Activated T-cell treated with anti-CD3 and anti-CD28 coated beads for 24 hours (primary cell): ENCODE measurements around the gene FAM241A.
"Not testable (repeated sequence)": the region's sequence is repeated elsewhere in the genome, so short reads cannot be mapped to it uniquely, and the experiment has no call there.

ENCODE experiments used
- DNase-seq: peaks from one replicate; pipeline ENCODE4 v3.0.0-alpha.2; 2020; ENCODE audit warnings: low read depth

FAM241A gene

GRCh38 chr4:112145326-112145789 is at the start of gene FAM241A:
TSS of gene FAM241A (plus strand) at chr4:112145454. CDS start at chr4:112145581, 127 bp downstream.
- peak; percentile 88 for DNase-seq

- no peak for DNase-seq
Observed at GRCh38 chr4:112098841-112099530, 46.3 kb upstream of the FAM241A start.

GRCh38 chr4:112099701-112100297 is 45.5 kb upstream of the FAM241A start:
- no peak for DNase-seq

GRCh38 chr4:112102875-112103370 is 42.3 kb upstream of the FAM241A start:
- DNase-seq: no peak

DNA sequence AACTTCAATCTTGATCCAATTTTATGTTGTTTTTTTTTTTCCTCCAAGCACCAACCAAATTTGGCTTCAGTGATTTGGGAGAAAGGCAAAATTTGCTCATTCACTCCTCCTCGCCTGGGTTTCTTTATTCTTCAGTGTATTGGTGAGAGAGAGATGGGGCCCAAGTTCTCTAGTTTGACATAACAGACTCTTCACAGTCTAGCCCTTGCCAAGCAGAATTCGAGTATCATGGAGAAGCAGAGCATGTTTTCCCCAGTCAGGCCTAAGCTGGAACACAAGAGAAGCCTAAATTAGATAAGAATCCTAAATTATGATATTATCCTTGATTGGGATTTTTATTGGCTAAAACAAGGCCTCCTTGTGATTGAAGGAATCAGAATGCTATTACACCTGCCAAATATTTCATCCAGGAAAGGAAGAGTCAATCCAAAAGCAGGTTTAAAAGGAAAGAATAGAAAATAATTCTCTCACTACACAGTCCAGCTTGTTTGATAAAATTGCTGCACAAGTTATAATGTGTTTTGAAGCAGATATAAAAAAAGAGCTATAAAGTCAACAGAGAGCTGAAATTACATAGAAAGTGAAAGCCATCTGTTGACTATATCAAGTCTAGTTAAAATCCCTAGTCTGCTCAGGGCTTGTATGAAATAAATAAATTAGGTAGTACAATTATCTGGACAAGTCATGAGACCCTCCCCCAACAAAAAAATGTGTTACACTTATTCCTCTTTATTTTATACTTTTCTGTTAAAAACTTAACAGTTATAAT is 39.9 kb upstream of the FAM241A start:
- DNase-seq: no peak

- no peak for DNase-seq
Observed at GRCh38 chr4:112109360-112110058, 35.7 kb upstream of the FAM241A start.

- no peak for DNase-seq
Observed at GRCh38 chr4:112110059-112110425, 35.2 kb upstream of the FAM241A start.

DNA sequence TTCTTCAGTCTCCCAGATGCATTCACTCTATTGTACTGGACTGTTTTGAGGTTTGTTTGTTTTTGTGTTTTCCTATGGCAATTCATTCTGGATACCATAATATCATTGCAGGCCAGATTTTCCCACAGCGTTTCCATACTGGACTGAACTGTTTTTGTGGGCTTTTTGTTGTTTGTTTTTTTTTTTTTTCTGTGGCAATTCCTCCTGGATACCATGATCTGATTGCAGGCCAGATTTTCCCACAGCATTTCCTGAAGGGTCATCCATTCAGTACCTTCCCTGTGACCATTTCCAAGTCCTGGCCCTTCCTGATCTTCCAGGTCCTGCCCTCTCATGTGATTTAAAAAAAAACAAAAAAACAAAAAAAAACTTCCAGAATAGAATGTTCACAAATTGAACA is 33.9 kb upstream of the FAM241A start:
- no peak for DNase-seq

DNA sequence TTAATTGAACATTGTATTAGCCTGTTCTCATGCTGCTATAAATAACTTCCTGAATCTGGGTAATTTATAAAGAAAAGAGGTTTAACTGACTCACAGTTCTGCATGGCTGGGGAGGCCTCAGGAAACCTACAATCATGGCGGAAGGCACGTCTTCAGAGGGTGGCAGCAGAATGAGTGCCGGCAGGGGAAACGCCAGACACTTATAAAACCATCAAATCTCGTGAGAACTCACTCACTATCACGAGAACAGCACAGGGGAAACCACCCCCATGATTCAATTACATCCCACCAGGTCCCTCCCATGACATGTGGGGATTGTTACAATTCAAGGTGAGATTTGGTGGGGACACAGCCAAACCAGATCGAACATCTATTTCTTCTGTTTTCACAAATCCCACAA is 33.2 kb upstream of the FAM241A start:
- not testable (repeated sequence) for DNase-seq

DNA sequence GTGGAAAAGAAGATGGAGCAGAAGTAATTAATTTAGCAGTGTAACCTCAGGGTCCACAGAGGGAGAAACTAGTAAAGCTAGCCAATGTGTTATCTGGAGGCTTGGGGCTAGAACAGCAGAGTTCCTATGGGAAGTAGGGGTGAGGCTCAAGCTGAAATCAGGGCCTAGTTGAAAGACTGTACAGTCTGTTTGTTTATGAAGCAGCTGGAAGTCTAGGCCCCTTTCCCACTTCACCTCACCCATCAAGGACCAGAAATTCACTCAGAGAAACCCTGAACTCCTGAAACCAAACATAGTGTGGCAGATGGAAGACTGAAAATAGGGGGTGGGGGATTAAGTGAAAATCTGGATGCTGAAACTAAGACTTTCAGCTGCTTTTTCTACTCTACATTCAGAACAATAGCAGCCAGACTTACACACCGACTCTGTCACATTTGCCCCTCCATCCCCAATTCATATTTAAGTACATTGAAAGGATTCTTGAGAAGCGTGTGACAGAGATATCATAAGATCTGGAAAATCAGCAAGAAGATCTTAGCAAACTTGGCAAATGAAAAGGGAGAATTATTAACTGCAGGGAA is 32.6 kb upstream of the FAM241A start:
- DNase-seq: no peak

DNA sequence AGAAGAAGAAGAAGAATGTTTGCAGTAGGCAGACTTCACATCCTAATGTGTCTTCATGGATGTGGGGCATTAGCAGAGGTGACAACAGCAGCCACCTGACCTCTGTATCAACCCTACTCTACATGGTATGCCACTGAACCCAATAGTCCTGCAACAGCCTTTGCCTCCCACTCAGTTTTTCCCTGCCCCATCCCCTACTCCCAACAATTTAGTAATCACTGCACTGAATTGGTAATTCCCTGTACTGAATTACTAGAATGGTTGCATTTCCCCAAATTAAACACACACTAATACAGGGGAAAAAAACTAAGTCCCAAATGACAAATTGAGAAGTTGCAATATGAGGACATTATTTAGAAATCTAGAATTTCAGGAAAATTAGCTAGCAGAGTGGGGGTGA is 31.4 kb upstream of the FAM241A start:
- no peak for DNase-seq

GRCh38 chr4:112114452-112114851 is 30.8 kb upstream of the FAM241A start:
- DNase-seq: no peak

GRCh38 chr4:112118742-112119352 is 26.4 kb upstream of the FAM241A start:
- no peak for DNase-seq

GRCh38 chr4:112119353-112119783 is 25.9 kb upstream of the FAM241A start:
- DNase-seq: no peak

DNA sequence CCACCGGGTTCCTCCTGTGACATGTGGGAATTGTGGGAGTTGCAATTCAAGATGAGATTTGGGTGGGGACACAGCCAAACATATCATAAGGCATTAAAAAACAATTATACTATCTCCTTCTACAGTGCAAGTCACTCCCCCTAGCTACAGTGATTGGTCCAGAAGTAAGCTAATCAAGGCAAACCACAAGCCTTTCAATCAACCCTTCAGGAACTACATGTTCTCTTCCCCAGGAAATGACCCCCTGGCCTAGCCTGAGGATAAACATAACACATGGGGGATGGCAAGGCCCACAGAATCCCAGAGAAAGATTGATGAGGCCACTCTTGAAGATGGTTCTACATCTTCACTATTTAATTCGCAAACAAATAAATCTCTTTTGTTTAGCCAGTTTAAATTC is 25.2 kb upstream of the FAM241A start:
- DNase-seq: no peak

DNA sequence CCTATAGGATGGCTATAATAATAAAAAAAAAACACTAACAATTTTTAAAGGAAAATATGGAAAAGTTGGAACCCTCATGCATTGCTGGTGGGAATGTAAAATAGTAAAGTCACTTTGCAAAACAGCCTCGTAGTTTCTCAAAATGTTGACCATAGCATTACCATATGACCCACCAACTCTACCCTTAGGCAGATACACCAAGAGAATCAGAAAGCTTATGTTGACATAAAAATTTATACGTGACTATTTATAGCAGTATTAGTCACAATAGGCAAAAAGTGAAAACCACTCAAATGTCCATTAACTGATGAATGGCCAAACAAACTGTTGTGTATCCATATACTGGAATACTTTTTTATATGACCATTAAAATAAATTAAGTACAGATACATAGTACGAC is 19.8 kb upstream of the FAM241A start:
- no peak for DNase-seq

DNA sequence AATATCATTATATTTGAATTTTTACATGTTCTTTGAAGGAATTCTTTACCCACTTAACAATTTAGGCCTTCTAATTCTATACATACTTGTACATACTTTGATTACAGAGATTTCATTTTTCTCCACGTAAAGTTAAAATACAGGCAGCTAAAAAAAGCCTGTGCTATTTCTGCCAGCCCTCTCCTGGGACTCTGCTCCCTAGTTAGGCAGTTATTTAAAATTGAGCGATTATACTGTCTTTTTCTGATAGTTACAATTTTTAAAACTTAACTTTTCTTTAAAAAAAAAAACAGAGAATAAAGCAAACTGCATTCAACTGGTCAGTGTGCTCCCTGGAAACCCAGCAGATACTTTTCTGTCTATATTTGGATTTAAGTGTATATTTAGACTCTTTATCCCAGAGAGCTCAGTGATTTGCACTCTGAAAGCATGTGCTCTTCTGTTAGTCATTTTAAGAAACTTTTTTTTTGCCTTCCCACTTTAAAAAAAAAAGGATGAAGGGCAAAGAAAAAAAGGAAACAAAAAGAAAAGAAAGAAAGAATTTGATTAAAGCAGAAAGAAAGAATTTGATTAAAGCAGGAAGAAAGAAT is 18.1 kb upstream of the FAM241A start:
- DNase-seq: no peak

- DNase-seq: no peak
Observed at GRCh38 chr4:112127803-112128202, 17.5 kb upstream of the FAM241A start.

- DNase-seq: no peak
Observed at GRCh38 chr4:112128452-112128851, 16.8 kb upstream of the FAM241A start.

GRCh38 chr4:112130906-112131305 is 14.3 kb upstream of the FAM241A start:
- DNase-seq: no peak

DNA sequence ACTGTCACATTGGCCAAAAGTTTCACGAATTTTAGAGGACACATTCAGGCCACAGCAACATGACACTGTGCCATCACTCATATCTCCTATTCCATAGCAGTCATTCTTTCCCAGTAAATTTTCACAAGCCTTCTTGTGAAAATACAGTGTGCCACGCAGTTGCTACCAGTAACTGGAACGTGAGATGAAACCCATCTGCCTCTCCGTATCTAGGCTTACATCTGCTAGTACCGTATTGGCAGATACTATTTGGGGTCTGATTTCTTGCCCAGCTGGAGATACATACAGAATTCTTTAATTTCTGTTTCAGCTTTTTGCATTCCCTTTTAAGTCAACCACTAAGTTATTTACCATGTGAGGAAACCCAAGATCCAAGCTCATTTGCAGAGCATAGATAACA is 8.7 kb upstream of the FAM241A start:
- no peak for DNase-seq
